CD4-positive, alpha-beta T cell (primary cell): ENCODE results near the gene ADIPOR2. TPM values are rescaled to one million over a fixed set of nuclear protein-coding genes. Genes with fewer than 3 reads are reported as not detected.

Experiments used
- ATAC-seq: fragments of 200-7000 bp; cut with Tn5 transposase; one replicate; pipeline ENCODE4 v1.10.0; 2022; ENCODE audit warnings: mild to moderate bottlenecking; ENCODE audit not compliant: poor library complexity
- CTCF ChIA-PET: fragments of 350-600 bp; sonication (Branson Sonifier 250); formaldehyde crosslinking; loops from one replicate; lab custom pipeline; 2021; ENCODE audit warnings: antibody characterized with exemption, inconsistent platforms; lab: Charles Lee
- POLR2A ChIA-PET: fragments of 350-600 bp; sonication (Branson Sonifier 250); formaldehyde crosslinking; loops from one replicate; lab custom pipeline; 2021; ENCODE audit warnings: antibody characterized with exemption, inconsistent platforms; lab: Charles Lee
- DNase-seq, 14 experiments: peaks; one replicate each; pipeline ENCODE4 v3.0.0-alpha.2; 2013 to 2020; ENCODE audit warnings: mixed read lengths in 2 of 14
- H3K27ac ChIP-seq, 2 donors: one replicate each; pipeline versions ENCODE4 v1.5.1 to v1.7.0; 2013; ENCODE audit warnings: low read length in 2 of 2, low read depth in 1 of 2, mild to moderate bottlenecking in 1 of 2
- H3K27me3 ChIP-seq, 2 experiments: 1 replicate in 1 of 2; 2 replicates in 1 of 2; pipeline versions ENCODE4 v1.6.1 to v1.7.0; 2013; ENCODE audit warnings: low read length in 2 of 2, control low read depth in 1 of 2, mild to moderate bottlenecking in 1 of 2, moderate library complexity in 1 of 2; ENCODE audit not compliant: insufficient read depth in 2 of 2, control insufficient read depth in 1 of 2
- H3K36me3 ChIP-seq: one replicate; pipeline ENCODE4 v1.6.1; 2013; ENCODE audit warnings: low read length, control low read depth; ENCODE audit not compliant: insufficient read depth
- H3K4me1 ChIP-seq: one replicate; pipeline ENCODE4 v1.6.1; 2013; ENCODE audit warnings: low read length, control low read depth; ENCODE audit not compliant: insufficient read depth
- H3K4me3 ChIP-seq: one replicate; pipeline ENCODE4 v1.5.1; 2013; ENCODE audit warnings: mild to moderate bottlenecking, low read length, moderate library complexity
- H3K9me3 ChIP-seq, 2 experiments: 1 replicate in 1 of 2; 2 replicates in 1 of 2; pipeline versions ENCODE4 v1.6.1 to v1.7.0; 2013; ENCODE audit warnings: low read length in 2 of 2, mild to moderate bottlenecking in 2 of 2, control low read depth in 1 of 2, moderate library complexity in 1 of 2; ENCODE audit not compliant: control insufficient read depth in 1 of 2, insufficient read depth in 1 of 2
- H3K27ac Mint-ChIP-seq: one replicate; pipeline ENCODE4 v1.8.0; 2020; ENCODE audit warnings: mixed read lengths
- H3K27me3 Mint-ChIP-seq: one replicate; pipeline ENCODE4 v1.8.0; 2021; ENCODE audit warnings: mixed read lengths
- H3K36me3 Mint-ChIP-seq: one replicate; pipeline ENCODE4 v1.8.0; 2021; ENCODE audit warnings: low read depth, mixed read lengths
- H3K4me1 Mint-ChIP-seq: one replicate; pipeline ENCODE4 v1.8.0; 2021; ENCODE audit warnings: low read depth, mixed read lengths
- H3K4me3 Mint-ChIP-seq: one replicate; pipeline ENCODE4 v1.8.0; 2020; ENCODE audit warnings: mild to moderate bottlenecking, mixed read lengths
- H3K9me3 Mint-ChIP-seq: one replicate; pipeline ENCODE4 v1.8.0; 2020; ENCODE audit warnings: mixed read lengths
- CTCF ChIP-seq: fragments of 200-600 bp; IDR thresholded peaks from one replicate; pipeline ENCODE4 v1.8.0; 2022; ENCODE audit warnings: antibody characterized with exemption, mild to moderate bottlenecking
- intact Hi-C, 2 experiments: fragments of 100-400 bp; cut with DNase I in 1 of 2; cut with micrococcal nuclease in 1 of 2; formaldehyde crosslinking; loops; one replicate each; pipeline versions ENCODE4 v1.15.1 to v1.9.0; 2023 to 2025; cut with DNase I, micrococcal nuclease
- total RNA-seq, 174 experiments: library from RNA in 2 of 174; stranded (reverse) in 2 of 174; gene quantifications; one replicate each; pipeline ENCODE4 v1.2.3 and lab custom pipeline; 2021 to 2026

Gene ADIPOR2
- total RNA-seq, 2 experiments from 2014 or later, result 12.5 to 12.6 TPM

DNA sequence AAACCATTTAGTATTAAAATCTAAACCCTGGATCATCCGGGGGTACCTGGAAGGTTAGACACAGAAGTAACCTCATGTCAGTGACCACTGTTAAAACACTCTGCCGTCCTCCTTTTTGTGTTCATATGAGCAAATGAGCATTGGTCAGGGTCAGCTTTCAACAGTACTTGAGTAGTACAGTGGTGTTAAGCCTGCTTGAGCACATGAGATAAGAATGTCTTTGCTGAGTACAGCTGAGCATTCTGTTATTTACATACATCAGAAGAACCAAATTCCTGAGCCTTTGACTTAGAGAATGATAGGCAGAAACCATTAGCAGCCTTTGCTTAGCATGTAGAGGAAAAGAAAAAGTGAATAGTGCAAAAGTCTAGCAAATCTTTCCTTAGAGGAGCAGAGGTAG is 90.9 kb downstream of the ADIPOR2 start:
- no peaks in the 10 kb centered on the region for H3K4me1 Mint-ChIP-seq
- intact Hi-C loops, result no loop called here
- ATAC-seq (no peak), DNase-seq (no peak)
- no peak overlapping the region for H3K4me3 Mint-ChIP-seq
- CTCF ChIA-PET, result interaction anchor here (1.2 to 2.1 kb wide), 2 partner anchors 9 to 129 kb away, joined by 3 to 11 read pairs; no protein-coding TSS in a partner anchor
- Histone ChIP-seq H3K9me3 (no peaks in the 10 kb centered on the region), H3K4me1 (no peaks in the 10 kb centered on the region), H3K36me3 (peaks cover 61% of the 10 kb centered on the region), H3K4me3 (no peak overlapping the region), H3K27me3 (no peaks in the 10 kb centered on the region), H3K27ac (no peak overlapping the region)
- H3K27me3 Mint-ChIP-seq, result no peaks in the 10 kb centered on the region
- no peak overlapping the region for H3K27ac Mint-ChIP-seq
- no peaks in the 10 kb centered on the region for H3K9me3 Mint-ChIP-seq
- TF ChIP-seq CTCF, result no peak
- H3K36me3 Mint-ChIP-seq, result peaks cover 87% of the 10 kb centered on the region
- POLR2A ChIA-PET, result no interaction called here

DNA sequence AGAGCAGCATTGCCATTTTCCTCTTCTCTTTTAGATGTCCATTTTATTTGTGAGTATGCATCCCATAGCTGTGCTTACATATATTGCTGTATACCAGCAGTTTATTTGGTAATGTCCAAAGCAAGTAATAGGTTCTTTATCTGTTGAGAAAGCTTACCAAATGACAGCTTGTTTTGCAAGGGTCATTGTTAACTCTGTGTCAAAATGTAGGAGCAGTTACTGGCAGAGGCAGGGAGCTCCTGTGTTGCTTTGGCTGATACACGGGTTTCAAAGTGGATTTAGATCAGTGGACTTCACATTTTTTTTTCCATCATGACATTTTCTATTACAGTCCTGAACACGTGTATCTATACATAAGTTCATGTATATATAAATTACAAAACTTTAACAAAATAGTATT is 91.3 kb downstream of the ADIPOR2 start:
- DNase-seq (no peak), ATAC-seq (no peak)
- no peak overlapping the region for H3K27ac Mint-ChIP-seq
- no peak for TF ChIP-seq CTCF
- H3K27me3 Mint-ChIP-seq, result no peaks in the 10 kb centered on the region
- ChIA-PET POLR2A (no interaction called here), CTCF (interaction anchor here (1.2 to 2.1 kb wide), 2 partner anchors 9 to 129 kb away, joined by 3 to 11 read pairs; no protein-coding TSS in a partner anchor)
- Histone ChIP-seq H3K4me1 (no peaks in the 10 kb centered on the region), H3K4me3 (no peak overlapping the region), H3K27me3 (no peaks in the 10 kb centered on the region), H3K9me3 (no peaks in the 10 kb centered on the region), H3K36me3 (peaks cover 66% of the 10 kb centered on the region), H3K27ac (no peak overlapping the region)
- no peaks in the 10 kb centered on the region for H3K9me3 Mint-ChIP-seq
- H3K36me3 Mint-ChIP-seq, result peaks cover 85% of the 10 kb centered on the region
- H3K4me1 Mint-ChIP-seq, result no peaks in the 10 kb centered on the region
- H3K4me3 Mint-ChIP-seq, result no peak overlapping the region
- intact Hi-C loops, result no loop called here

GRCh38 chr12:1787714-1788113 is 96.8 kb downstream of the ADIPOR2 start:
- Histone ChIP-seq H3K36me3 (peaks cover 37% of the 10 kb centered on the region), H3K4me1 (peaks cover 13% of the 10 kb centered on the region), H3K9me3 (no peaks in the 10 kb centered on the region), H3K27ac (no peak overlapping the region), H3K27me3 (no peaks in the 10 kb centered on the region), H3K4me3 (no peak overlapping the region)
- ChIA-PET CTCF (interaction anchor here (6.1 kb wide), 1 partner anchor 132 kb away, joined by 154 read pairs; no protein-coding TSS in a partner anchor), POLR2A (interaction anchor here (1.7 kb wide), 1 partner anchor 135 kb away, joined by 3 read pairs; no protein-coding TSS in a partner anchor)
- TF ChIP-seq CTCF, result no peak
- Mint-ChIP-seq H3K9me3 (no peaks in the 10 kb centered on the region), H3K36me3 (peaks cover 45% of the 10 kb centered on the region), H3K4me3 (no peak overlapping the region), H3K4me1 (peaks cover 21% of the 10 kb centered on the region), H3K27me3 (no peaks in the 10 kb centered on the region), H3K27ac (no peak overlapping the region)
- ATAC-seq (no peak), DNase-seq (no peak)
- intact Hi-C loops, result no loop called here
